ENCODE data around the gene RGS16. TPM values are rescaled to one million over a fixed set of nuclear protein-coding genes. Genes with fewer than 3 reads are reported as not detected.

The RGS16 gene
- total RNA-seq, 1 donor: 2.3 TPM

GRCh38 chr1:182625719-182626504 lies 21.7 kb upstream of the RGS16 start:
- no peak for TF ChIP-seq CTCF (IDR thresholded peaks at IDR 0.05; ENCODE audit: insufficient read depth, low read length)
- no peak overlapping the region for H3K4me3 ChIP-seq (ENCODE audit: low read depth, low read length)
- no peak for DNase-seq (ENCODE audit: low read depth)

DNA sequence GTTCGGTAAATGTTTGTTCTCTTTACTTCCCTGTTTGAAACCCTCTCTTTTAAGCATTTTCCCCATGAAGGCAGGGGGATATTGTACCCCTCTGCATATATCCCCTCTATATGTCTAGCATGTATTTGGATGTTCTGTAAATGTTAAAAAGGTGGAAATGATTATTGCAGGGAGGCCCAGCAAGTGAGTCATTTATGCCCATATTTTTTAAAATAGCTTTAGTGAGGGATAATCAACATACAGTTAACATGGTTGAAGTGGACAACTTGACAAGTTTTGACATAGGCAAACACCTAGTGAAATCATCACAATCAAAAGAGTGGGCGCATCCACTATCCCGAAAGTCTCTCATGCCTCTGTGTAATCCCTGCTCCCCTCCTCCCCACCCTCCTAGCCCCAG lies 20.8 kb upstream of the RGS16 start:
- DNase-seq (ENCODE audit: low read depth): no peak
- no peak overlapping the region for H3K4me3 ChIP-seq (ENCODE audit: low read depth, low read length)
- TF ChIP-seq CTCF (IDR thresholded peaks at IDR 0.05; ENCODE audit: insufficient read depth, low read length): no peak

DNA sequence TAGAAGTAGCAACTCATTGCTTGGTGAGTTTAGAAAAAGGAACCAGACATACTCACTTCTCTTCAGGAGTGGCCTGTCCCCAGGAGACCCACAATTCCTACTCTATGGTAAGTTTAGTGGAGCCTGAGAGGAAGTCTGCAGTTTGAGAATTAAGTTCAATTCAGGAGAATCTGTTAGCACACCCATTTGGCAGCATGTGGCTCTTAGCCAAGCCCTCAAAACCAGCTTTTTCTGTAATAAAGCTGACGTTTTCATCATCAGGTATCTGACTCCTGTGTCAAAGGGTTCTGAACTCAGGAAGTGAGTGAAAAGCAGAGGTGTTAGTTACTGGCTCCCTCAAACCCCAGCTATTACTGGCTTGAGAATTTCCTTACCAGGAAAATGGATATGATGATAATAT lies 20.4 kb upstream of the RGS16 start:
- no peak for TF ChIP-seq CTCF (IDR thresholded peaks at IDR 0.05; ENCODE audit: insufficient read depth, low read length)
- no peak overlapping the region for H3K4me3 ChIP-seq (ENCODE audit: low read depth, low read length)
- no peak for DNase-seq (ENCODE audit: low read depth)

DNA sequence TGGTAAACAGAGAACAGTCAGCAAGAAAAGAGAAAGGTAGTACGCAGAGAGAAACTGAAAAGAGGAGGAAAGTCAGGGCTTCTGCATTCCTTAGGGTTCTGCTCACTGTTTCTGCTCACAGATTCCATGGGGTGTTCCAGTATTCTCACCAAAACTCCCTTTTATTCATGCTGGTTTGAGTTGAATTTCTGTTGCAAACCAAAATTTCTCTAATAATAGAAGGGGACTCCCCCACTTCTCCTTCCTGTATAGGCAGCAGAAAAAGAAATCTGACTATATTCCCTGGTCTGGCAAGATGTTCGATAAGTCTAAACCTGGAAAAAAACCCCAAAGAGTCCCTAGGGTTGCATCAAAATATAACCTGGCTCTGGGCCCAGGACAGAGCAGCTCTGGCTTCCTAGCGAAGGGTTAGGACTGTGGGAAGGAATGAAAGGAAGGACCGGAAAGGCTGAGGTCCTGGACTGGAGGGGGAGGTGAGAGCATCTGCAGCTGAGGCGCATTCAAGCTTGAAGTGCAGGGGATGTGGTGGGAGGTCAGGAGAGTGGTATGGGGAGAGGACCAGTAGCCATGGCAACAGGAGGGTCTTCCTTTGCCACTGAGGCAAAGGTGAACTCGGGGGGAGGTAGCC lies 18.8 kb upstream of the RGS16 start:
- TF ChIP-seq CTCF (IDR thresholded peaks at IDR 0.05; ENCODE audit: insufficient read depth, low read length): no peak
- peak; percentile 43 for DNase-seq (ENCODE audit: low read depth)
- no peak overlapping the region for H3K4me3 ChIP-seq (ENCODE audit: low read depth, low read length)

DNA sequence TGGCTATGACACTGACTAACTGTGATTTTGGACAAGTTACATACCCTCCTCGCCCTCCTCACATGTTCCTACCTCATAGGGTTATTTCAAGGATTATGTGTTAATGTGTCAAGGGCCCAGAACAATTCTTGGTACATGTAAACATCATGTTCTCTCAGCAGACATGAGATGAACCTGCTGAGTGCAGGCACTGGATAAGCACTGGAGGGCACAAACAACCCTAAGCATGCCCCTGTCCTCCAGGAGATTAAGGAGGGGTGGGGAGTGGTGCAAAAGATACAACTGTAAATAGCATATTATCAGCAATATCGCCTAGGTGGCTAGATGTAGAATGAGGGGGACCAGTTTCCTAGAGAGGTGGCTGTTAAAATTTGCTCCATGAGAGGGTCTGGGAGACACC lies 17.7 kb upstream of the RGS16 start:
- TF ChIP-seq CTCF (IDR thresholded peaks at IDR 0.05; ENCODE audit: insufficient read depth, low read length): no peak
- no peak for DNase-seq (ENCODE audit: low read depth)
- H3K4me3 ChIP-seq (ENCODE audit: low read depth, low read length): no peak overlapping the region

GRCh38 chr1:182620924-182621585 lies 16.9 kb upstream of the RGS16 start:
- DNase-seq (ENCODE audit: low read depth): no peak
- no peak overlapping the region for H3K4me3 ChIP-seq (ENCODE audit: low read depth, low read length)
- TF ChIP-seq CTCF (IDR thresholded peaks at IDR 0.05; ENCODE audit: insufficient read depth, low read length): no peak
